Ascending aorta (tissue), 2 donors: ENCODE data around the gene CLEC11A. TPM values are rescaled to one million over a fixed set of nuclear protein-coding genes. Genes with fewer than 3 reads are reported as not detected.
"Not testable (repeated sequence)": the region's sequence is repeated elsewhere in the genome, so short reads cannot be mapped to it uniquely, and the experiment has no call there.

Experiments used
- DNase-seq, 2 donors: peaks; one replicate each; pipeline ENCODE4 v3.0.0-alpha.2; 2019; ENCODE audit warnings: low spot score in 2 of 2
- H3K27ac ChIP-seq, 2 donors: fragments of 200-600 bp; sonication (generic); one replicate each; pipeline ENCODE4 v1.5.1; 2016 to 2017; ENCODE audit warnings: mild to moderate bottlenecking in 1 of 2
- H3K27me3 ChIP-seq: fragments of 200-600 bp; sonication (generic); one replicate; pipeline ENCODE4 v1.5.1; 2017
- H3K36me3 ChIP-seq, 2 donors: fragments of 200-600 bp; sonication (generic); one replicate each; pipeline ENCODE4 v1.5.1; 2016
- H3K4me1 ChIP-seq, 2 donors: fragments of 200-600 bp; sonication (generic); one replicate each; pipeline ENCODE4 v1.5.1; 2016 to 2017; ENCODE audit warnings: mild to moderate bottlenecking in 1 of 2
- H3K4me3 ChIP-seq, 2 donors: fragments of 200-600 bp; sonication (generic); one replicate each; pipeline ENCODE4 v1.5.1; 2016 to 2017; ENCODE audit warnings: mild to moderate bottlenecking in 1 of 2
- H3K9me3 ChIP-seq, 2 donors: fragments of 200-600 bp; sonication (generic); one replicate each; pipeline ENCODE4 v1.5.1; 2016
- CTCF ChIP-seq, 3 experiments: fragments of 200-600 bp in 2 of 3; fragments of 450-650 bp in 1 of 3; sonication (generic) in 2 of 3; IDR thresholded peaks; one replicate each; pipeline ENCODE4 v1.5.1; 2016 to 2019; ENCODE audit warnings: antibody characterized with exemption in 3 of 3, mild to moderate bottlenecking in 1 of 3, moderate library complexity in 1 of 3
- intact Hi-C: fragments of 100-400 bp; cut with DNase I; formaldehyde crosslinking; loops from one replicate; pipeline ENCODE4 v1.15.1; 2023
- total RNA-seq: library from RNA; depleted of rRNA; stranded (reverse); fragments of >200 nt; gene quantifications from one replicate; pipeline ENCODE4 v1.1.0, GENCODE V29; 2016

The CLEC11A gene
- total RNA-seq, 1 donor from 2014 or later, result not detected

- TF ChIP-seq CTCF (IDR thresholded peaks at IDR 0.05), result no peak
- no peaks in the 10 kb centered on the region for H3K9me3 ChIP-seq
- H3K4me3 ChIP-seq, result no peak overlapping the region
- intact Hi-C loops, result no loop called here
- H3K36me3 ChIP-seq, result no peaks in the 10 kb centered on the region
- no peak for DNase-seq
- no peak overlapping the region for H3K27ac ChIP-seq
- no peaks in the 10 kb centered on the region for H3K4me1 ChIP-seq
- no peaks in the 10 kb centered on the region for H3K27me3 ChIP-seq
Observed at GRCh38 chr19:50753879-50754278, 30.7 kb downstream of the CLEC11A start.

- H3K27ac ChIP-seq, H3K27me3 ChIP-seq, H3K36me3 ChIP-seq, H3K4me3 ChIP-seq, H3K9me3 ChIP-seq, H3K4me1 ChIP-seq, intact Hi-C loops, DNase-seq: not testable (repeated sequence)
Observed at GRCh38 chr19:50756244-50756643, 33.1 kb downstream of the CLEC11A start.

- H3K4me3 ChIP-seq, intact Hi-C loops, H3K4me1 ChIP-seq, H3K27ac ChIP-seq, H3K36me3 ChIP-seq, H3K27me3 ChIP-seq, DNase-seq, H3K9me3 ChIP-seq: not testable (repeated sequence)
Observed at GRCh38 chr19:50757624-50758023, 34.5 kb downstream of the CLEC11A start.

- H3K27me3 ChIP-seq, intact Hi-C loops, H3K4me1 ChIP-seq, H3K36me3 ChIP-seq, H3K4me3 ChIP-seq, H3K9me3 ChIP-seq, H3K27ac ChIP-seq, DNase-seq: not testable (repeated sequence)
Observed at GRCh38 chr19:50759076-50759475, 35.9 kb downstream of the CLEC11A start.

- H3K27me3 ChIP-seq, result no peaks in the 10 kb centered on the region
- H3K9me3 ChIP-seq, result no peaks in the 10 kb centered on the region
- DNase-seq, result no peak
- H3K27ac ChIP-seq, result no peak overlapping the region
- no peaks in the 10 kb centered on the region for H3K4me1 ChIP-seq
- no peak for TF ChIP-seq CTCF (IDR thresholded peaks at IDR 0.05)
- no peak overlapping the region for H3K4me3 ChIP-seq
- no peaks in the 10 kb centered on the region for H3K36me3 ChIP-seq
- intact Hi-C loops, result no loop called here
Observed at GRCh38 chr19:50759886-50760285, 36.7 kb downstream of the CLEC11A start.

GRCh38 chr19:50761501-50761900, 38.3 kb downstream of the CLEC11A start:
- not testable (repeated sequence) for H3K27ac ChIP-seq, DNase-seq

GRCh38 chr19:50763521-50763920, 40.4 kb downstream of the CLEC11A start:
- H3K27ac ChIP-seq, H3K4me1 ChIP-seq, H3K27me3 ChIP-seq, DNase-seq, intact Hi-C loops, H3K9me3 ChIP-seq, H3K4me3 ChIP-seq, H3K36me3 ChIP-seq: not testable (repeated sequence)

More at GRCh38 chr19:50761501-50761900, 38.3 kb downstream of the CLEC11A start:
- H3K36me3 ChIP-seq, H3K4me1 ChIP-seq, intact Hi-C loops, H3K9me3 ChIP-seq, H3K4me3 ChIP-seq, H3K27me3 ChIP-seq: not testable (repeated sequence)

- no peaks in the 10 kb centered on the region for H3K9me3 ChIP-seq
- TF ChIP-seq CTCF (IDR thresholded peaks at IDR 0.05), result no peak
- H3K4me1 ChIP-seq, result no peaks in the 10 kb centered on the region
- intact Hi-C loops, result no loop called here
- H3K36me3 ChIP-seq, result no peaks in the 10 kb centered on the region
- DNase-seq, result no peak
- no peak overlapping the region for H3K4me3 ChIP-seq
- no peak overlapping the region for H3K27ac ChIP-seq
- H3K27me3 ChIP-seq, result no peaks in the 10 kb centered on the region
Observed at GRCh38 chr19:50764409-50764808, 41.2 kb downstream of the CLEC11A start.

GRCh38 chr19:50766746-50767145, 43.6 kb downstream of the CLEC11A start:
- H3K27me3 ChIP-seq, H3K36me3 ChIP-seq, H3K4me1 ChIP-seq, H3K27ac ChIP-seq, H3K9me3 ChIP-seq, DNase-seq, intact Hi-C loops, H3K4me3 ChIP-seq: not testable (repeated sequence)

- H3K27me3 ChIP-seq, H3K4me1 ChIP-seq, H3K36me3 ChIP-seq, H3K4me3 ChIP-seq, DNase-seq, H3K27ac ChIP-seq, H3K9me3 ChIP-seq, intact Hi-C loops: not testable (repeated sequence)
Observed at GRCh38 chr19:50767263-50767662, 44.1 kb downstream of the CLEC11A start.
